Endometrial microvascular endothelial cells (primary cell): ENCODE results near the gene PGC. TPM values are rescaled to one million over a fixed set of nuclear protein-coding genes. Genes with fewer than 3 reads are reported as not detected.

ENCODE experiments used
- in situ Hi-C: cut with HindIII; loops from 2 replicates; pipeline ENCODE4 v1.10.0; 2017; ENCODE audit warnings: low sequenced_read_pairs, low pct_unique_long_range_greater_than_20kb; ENCODE audit errors: inconsistent ontology term
- total RNA-seq: library from RNA; depleted of rRNA; stranded (reverse); fragments of >200 nt; gene quantifications from one replicate; pipeline ENCODE4 v1.2.3, GENCODE V29; 2015; ENCODE audit errors: inconsistent ontology term

PGC gene
- total RNA-seq, 1 donor from 2014 or later = not detected

GRCh38 chr6:41691426-41692079 is 55.6 kb downstream of the PGC start:
- in situ Hi-C loops = no loop called here

GRCh38 chr6:41690541-41691330 is 56.5 kb downstream of the PGC start:
- in situ Hi-C loops = no loop called here

GRCh38 chr6:41689171-41690008 is 57.8 kb downstream of the PGC start:
- in situ Hi-C loops = no loop called here

- in situ Hi-C loops = no loop called here
Observed at GRCh38 chr6:41688256-41688965, 58.8 kb downstream of the PGC start.

- in situ Hi-C loops = no loop called here
Observed at GRCh38 chr6:41687501-41688175, 59.6 kb downstream of the PGC start.

Other genes starting within 250 kb of the PGC start
- 6.1 TPM for gene FOXP4, start 201.0 kb downstream of the PGC start, total RNA-seq
- gene MDFI, start 108.9 kb downstream of the PGC start, total RNA-seq = 52.2 TPM
- 5.9 TPM for gene TFEB, start 11.8 kb downstream of the PGC start, total RNA-seq
- gene FRS3, start 32.5 kb upstream of the PGC start, total RNA-seq = 1.2 TPM
- 4.5 TPM for gene PRICKLE4, start 33.4 kb upstream of the PGC start, total RNA-seq
- gene TOMM6, start 40.3 kb upstream of the PGC start, total RNA-seq = 212 TPM
- gene USP49, start 148.0 kb upstream of the PGC start, total RNA-seq = 2.8 TPM
- gene MED20, start 173.7 kb upstream of the PGC start, total RNA-seq = 30.9 TPM
- gene BYSL, start 174.1 kb upstream of the PGC start, total RNA-seq = 10.4 TPM
- 153 TPM for gene CCND3, start 194.4 kb upstream of the PGC start, total RNA-seq